Heart left ventricle (tissue), 13 donors: ENCODE measurements around the gene LPP.

Experiments
- POLR2A ChIP-seq, 2 donors: fragments of 450-650 bp; IDR thresholded peaks; one replicate each; pipeline ENCODE4 v1.6.1; 2017; ENCODE audit warnings: antibody characterized with exemption in 2 of 2, mild to moderate bottlenecking in 2 of 2, moderate library complexity in 2 of 2
- TF ChIP-seq, protein P1 (sequence below), 12 donors: fragments of 200-600 bp; sonication (generic) in 4 of 12; IDR thresholded peaks; one replicate each; pipeline versions ENCODE4 v1.5.0 to v1.8.0; 2018 to 2022; ENCODE audit warnings: antibody characterized with exemption in 12 of 12, mild to moderate bottlenecking in 5 of 12
- donor health status: ischemic (EF 13 %, LVEDD 7.1; RV severe dilation, severe dysfunction).
- donor health status: DM: no; HTN: yes; CAD: no.
- donor health status: DM: no; HTN: no; CAD: no.
- donor health status: ischemic (EF 25% LVEDD 6.9; RV normal size, moderate dysfunction).
- donor health status: ischemic (EF 25% LVEDD 5.7; RV mildly dilated, moderate dysfunction).
- donor health status: ischemic (EF 35%, LVEDD 5.7; RV mildly dilated, moderate dysfunction).
- donor health status: nonischemic (EF 11% LVEDD 7.7; RV severe dilation, severe dysfunction).
- donor health status: DM: yes; HTN: yes; CAD: no.
- donor health status: PGD.
- donor health status: ischemic (EF 29% LVEDD 5.4; RV normal size, mild dysfunction).
- donor health status: nonischemic (EF 23%, LVEDD 6.1; RV moderate dilation, normal function).

DNA sequence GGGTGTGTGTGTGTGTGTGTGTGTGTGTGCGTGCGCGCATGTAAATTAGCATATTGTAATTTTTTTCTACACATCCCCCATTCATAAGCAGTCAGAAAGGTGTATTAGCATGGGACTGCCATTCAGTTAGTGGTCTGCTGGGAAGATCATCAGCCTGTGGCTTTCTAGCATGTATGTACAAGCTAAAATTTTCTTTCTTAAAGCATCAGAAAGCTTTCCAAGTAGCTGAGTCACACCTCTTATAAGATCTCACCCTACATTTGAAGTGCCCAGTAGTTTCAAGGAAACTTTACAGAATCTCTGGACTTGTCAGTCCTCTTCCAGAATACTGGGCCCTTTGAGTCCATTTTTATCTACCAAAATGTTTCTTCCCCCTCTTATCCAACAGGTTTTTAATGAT is 606.5 kb downstream of the LPP start:
- TF ChIP-seq, protein P1, sequence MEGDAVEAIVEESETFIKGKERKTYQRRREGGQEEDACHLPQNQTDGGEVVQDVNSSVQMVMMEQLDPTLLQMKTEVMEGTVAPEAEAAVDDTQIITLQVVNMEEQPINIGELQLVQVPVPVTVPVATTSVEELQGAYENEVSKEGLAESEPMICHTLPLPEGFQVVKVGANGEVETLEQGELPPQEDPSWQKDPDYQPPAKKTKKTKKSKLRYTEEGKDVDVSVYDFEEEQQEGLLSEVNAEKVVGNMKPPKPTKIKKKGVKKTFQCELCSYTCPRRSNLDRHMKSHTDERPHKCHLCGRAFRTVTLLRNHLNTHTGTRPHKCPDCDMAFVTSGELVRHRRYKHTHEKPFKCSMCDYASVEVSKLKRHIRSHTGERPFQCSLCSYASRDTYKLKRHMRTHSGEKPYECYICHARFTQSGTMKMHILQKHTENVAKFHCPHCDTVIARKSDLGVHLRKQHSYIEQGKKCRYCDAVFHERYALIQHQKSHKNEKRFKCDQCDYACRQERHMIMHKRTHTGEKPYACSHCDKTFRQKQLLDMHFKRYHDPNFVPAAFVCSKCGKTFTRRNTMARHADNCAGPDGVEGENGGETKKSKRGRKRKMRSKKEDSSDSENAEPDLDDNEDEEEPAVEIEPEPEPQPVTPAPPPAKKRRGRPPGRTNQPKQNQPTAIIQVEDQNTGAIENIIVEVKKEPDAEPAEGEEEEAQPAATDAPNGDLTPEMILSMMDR (IDR thresholded peaks at IDR 0.05) = no peak
- no peak for TF ChIP-seq POLR2A (IDR thresholded peaks at IDR 0.05)
